Neural cell (in vitro differentiated cells): ENCODE data around the gene CCDC112.

Experiments used
- CTCF ChIP-seq: fragments of 450-650 bp; IDR thresholded peaks from 2 replicates; pipeline ENCODE4 v1.5.1; 2014; ENCODE audit warnings: antibody characterized with exemption, mild to moderate bottlenecking, moderate library complexity; ENCODE audit not compliant: poor library complexity, severe bottlenecking
- EP300 ChIP-seq: fragments of 450-650 bp; conservative IDR thresholded peaks from 2 replicates; pipeline ENCODE4 v1.6.1; 2014; ENCODE audit warnings: antibody characterized with exemption, mild to moderate bottlenecking, moderate library complexity; ENCODE audit not compliant: poor library complexity, severe bottlenecking
- EZH2 ChIP-seq: fragments of 200-600, 300-800 bp; shearing (Covaris generic), sonication (generic); IDR thresholded peaks from 2 replicates; pipeline ENCODE4 v1.6.1; 2014; ENCODE audit warnings: antibody characterized with exemption, low read length, borderline replicate concordance, mild to moderate bottlenecking; ENCODE audit not compliant: insufficient read depth, poor library complexity, severe bottlenecking
- POLR2AphosphoS5 ChIP-seq: IDR thresholded peaks from 2 replicates; pipeline ENCODE4 v1.6.1; 2012
- RAD21 ChIP-seq: fragments of 450-650 bp; conservative IDR thresholded peaks from 2 replicates; pipeline ENCODE4 v1.6.1; 2014; ENCODE audit warnings: antibody characterized with exemption, mild to moderate bottlenecking, moderate library complexity

- TF ChIP-seq CTCF (no peak), EP300 (no peak), RAD21 (no peak), EZH2 (no peak), POLR2AphosphoS5 (no peak)
Measured at GRCh38 chr5:115325296-115325959, 29.0 kb upstream of the CCDC112 start.
